Left forelimb (tissue), 1 donor: ENCODE data around the gene SERTAD1.
"Not testable (repeated sequence)": the region's sequence is repeated elsewhere in the genome, so short reads cannot be mapped to it uniquely, and the experiment has no call there.

Experiments
- DNase-seq: peaks from one replicate; pipeline ENCODE4 v3.0.0-alpha.2; 2018; ENCODE audit warnings: low spot score

The SERTAD1 gene

DNA sequence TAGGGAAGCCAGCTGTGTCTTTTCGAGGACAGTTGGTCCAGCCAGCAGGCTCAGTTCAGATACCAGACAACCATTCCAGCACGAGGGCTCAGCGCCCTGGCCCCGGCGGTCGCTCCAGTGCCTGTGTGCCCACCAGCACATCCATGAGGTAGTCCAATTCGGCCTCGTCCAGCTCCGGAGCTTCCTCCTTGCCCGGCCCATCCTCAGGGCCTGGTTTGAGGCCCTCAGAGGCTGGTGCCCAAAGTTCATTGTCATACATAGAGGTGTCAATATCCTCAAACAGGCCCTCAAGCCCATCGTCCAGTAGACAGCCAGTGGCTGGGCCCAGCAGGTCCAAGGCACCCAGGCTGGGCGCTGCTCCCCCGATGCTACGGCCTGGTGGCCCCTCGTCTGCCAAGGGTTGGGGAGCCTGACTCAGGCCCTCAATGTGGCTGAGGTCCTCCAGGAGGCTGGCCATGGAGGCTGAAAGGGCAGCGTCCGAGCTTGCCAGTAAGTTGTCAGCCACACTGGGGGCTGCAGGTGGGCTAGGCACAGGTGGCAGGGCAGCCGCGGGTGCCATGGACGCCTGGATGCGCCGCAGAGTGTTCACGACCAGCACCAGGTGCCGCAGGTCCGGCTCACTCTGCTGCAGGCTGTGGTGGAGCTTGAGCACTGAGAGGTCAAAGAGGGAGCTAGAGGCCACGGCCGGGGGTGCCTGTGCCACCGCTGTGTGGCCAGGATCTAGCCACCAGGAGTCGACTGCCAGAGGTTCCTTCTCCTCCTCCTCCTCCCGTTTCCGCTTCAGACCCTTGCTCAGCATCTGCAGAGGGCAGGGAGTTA lies 2.8 kb downstream of the SERTAD1 start:
- DNase-seq: no peak

- DNase-seq: no peak
These were observed 3.6 kb downstream of the SERTAD1 start for GRCh38 chr19:40421993-40422747.

- DNase-seq: peak; percentile 96
These were observed 4.7 kb downstream of the SERTAD1 start for GRCh38 chr19:40420766-40421765.

GRCh38 chr19:40420451-40420765 lies 5.4 kb downstream of the SERTAD1 start:
- DNase-seq: no peak

GRCh38 chr19:40419780-40420179 lies 6.0 kb downstream of the SERTAD1 start:
- no peak for DNase-seq

GRCh38 chr19:40419066-40419612 lies 6.7 kb downstream of the SERTAD1 start:
- no peak for DNase-seq

DNA sequence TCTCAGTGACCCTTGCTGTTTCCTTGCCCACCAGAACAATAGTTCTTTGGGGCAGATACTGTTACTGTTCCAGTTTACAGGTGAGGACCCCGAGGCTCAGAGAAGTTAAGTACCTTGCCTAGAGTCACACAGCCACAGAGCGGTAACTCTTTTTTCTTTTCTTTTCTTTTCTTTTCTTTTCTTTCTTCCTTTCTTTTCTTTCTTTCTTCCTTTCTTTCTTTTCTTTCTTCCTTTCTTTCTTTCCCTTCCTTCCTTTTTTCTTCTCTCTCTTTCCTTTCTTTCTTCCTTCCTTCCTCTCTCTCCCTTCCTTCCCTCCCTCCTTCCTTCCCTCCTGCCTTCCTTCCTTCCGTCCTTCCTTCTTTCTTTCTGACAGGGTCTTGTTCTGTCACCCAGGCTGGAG lies 7.8 kb downstream of the SERTAD1 start:
- DNase-seq: no peak

DNA sequence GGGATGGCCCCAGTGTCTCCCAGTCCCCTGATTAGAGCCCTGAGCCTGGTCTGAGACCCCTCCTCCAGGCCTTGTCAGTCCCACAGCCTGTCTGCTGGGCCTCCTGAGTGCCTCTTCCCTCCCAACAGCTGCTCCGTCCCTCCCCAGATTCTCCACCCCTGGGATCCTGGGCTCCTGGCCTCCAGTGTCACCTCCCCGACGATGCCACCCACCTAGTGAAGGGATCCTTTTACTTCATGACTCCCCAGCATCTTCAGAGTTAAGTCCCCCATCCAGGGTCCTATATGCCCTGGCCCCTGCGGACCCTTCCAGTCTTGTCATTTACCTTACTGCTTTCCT lies 8.2 kb downstream of the SERTAD1 start:
- no peak for DNase-seq

DNA sequence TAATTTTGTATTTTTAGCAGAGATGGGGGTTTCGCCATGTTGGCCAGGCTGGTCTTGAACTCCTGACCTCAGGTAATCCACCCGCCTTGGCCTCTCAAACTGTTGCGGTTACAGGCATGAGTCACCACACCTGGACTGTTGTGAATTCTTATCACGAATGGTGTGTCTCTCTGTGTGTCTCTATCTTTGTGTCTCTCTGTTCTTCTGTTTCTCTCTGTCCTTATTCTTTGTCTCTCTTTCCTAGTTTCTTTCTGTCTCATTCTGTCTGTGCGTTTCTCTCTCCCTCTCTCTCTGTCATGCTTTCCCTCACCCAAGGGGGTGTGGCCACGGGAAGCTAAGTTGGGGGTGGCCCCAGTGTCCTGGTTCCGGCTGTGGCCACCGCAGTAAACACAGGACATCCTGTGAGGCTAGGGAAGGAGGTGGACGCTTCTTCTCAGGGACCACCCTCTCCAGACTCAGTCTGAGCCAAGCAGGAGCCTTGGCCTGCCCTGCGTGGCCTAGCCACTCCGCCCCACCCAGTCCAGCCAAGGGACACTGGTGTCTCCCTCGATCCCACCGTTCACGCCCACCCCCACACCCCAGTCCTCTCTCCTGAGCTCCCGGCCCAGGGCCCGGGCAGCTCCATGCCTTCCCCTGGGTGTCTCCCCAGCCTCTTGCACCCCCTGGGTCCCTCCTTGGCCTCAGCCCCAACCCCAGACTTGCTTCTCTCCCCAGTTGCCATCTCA lies 8.7 kb downstream of the SERTAD1 start:
- DNase-seq: no peak

DNA sequence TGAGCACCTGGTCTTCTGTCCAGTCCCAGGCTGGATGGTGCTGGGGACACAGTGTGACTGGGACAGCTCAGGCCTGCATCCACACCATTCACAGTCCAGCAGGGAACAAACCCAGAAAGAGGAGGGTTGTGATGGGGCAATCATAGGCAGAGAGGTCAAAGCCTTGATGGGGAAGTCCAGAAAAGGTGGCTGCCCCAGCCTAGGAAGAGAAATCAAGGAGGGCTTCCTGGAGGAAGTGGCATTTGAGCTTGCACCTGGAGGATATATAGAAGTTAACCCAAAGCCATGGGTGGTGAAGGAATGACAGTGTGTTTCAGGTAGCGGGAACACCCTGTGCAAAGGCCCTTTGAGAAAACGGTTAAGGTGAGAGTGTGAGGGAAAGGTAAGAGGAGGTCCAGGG lies 10.0 kb downstream of the SERTAD1 start:
- DNase-seq: no peak

DNA sequence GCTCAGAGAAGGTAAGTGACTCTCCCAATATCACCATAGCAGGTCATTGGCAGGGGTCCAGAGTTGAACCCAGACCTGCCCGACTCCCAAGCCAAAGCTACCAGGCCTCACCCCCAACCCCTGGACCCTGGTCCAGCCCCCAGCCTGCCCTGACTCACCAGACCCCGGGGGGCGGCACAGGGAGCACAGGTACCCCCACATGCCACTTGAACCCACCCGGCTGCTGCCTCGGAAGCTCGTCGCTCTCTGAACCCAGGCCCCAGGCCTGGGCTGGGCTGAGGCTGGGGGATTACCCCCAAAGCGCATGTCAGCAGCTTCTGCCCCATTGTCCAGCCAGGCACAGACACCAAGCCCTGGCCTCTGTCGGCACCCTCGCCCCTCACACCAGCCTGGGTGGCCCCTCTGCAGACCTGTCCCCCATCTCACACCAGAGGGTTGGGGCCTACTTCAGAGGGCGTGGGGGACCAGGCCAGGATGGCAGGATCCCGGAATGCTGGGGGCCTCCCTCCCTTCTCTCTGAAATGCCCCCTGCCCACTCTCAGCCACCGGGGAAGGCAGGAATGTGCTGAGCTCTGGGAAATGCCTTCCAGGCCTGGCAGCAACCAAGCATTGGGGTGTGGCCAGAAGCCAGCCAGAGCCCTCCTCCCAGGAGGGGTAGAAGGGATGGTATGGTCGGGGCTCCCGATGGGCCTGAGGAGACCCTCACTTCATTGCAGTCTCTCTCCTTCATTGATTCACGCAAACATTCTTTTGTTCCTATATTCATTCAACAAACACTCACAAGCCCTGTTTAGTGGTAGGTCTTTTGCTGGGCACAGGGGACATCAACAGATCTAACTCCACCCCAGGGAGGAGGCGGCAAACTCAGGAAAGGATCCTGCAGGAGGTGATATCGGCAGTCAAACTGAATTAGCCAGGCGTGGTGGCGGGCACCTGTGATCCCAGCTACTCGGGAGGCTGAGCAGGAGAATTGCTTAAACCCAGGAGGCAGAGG lies 11.0 kb downstream of the SERTAD1 start:
- no peak for DNase-seq

DNA sequence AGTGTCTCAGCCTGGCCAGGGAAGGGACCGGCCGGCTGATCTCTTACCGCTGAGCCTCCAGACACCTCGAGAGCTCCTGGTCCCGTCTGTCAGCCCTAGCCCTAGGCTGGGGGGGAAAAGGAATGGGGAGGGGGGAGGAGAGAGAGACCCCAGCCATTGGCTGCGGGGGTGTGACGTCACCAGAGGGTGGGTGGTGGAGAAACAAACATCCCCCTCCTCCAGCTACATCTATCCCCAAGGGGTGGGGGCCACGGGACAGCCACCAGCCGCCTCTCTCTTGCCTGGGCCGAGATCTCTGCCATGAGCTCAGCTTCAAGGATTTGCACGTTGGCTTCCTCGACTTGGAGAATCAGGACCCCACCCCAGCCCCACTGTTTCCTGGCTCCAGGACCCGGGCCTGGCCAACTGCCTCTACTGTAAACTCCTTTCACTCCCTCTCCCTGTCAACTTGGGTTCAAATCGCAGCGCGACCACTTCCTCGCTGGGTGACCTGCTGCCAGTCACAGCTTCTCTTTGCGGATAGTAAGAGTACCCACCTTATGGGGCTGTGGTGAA lies 12.4 kb downstream of the SERTAD1 start, which contains the start of gene PRX:
TSS of gene PRX (minus strand) at position 88 of the 555 bp plus-strand sequence. CDS start 5,446 bp downstream, outside the sequence.
- no peak for DNase-seq

DNA sequence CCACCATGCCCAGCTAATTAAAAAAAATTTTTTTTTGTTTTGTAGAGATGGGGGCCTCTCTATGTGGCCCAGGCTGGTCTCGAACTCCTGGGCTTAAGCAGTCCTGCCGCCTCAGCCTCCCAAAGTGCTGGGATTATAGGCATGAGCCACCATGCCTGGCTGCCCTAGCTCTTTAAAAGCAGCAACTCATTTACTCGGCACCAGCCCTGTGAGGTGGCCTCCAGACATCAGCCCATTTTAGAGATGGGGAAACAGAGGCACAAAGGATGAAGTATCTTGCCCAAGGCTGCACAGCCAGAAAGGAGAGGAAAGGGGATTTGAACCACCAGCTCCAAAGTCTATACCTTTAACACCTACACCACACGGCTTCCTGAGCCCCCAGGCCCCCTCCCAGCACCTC lies 12.9 kb downstream of the SERTAD1 start:
- DNase-seq: no peak

- no peak for DNase-seq
These were observed 13.8 kb downstream of the SERTAD1 start for GRCh38 chr19:40411958-40412499.

- no peak for DNase-seq
These were observed 14.5 kb downstream of the SERTAD1 start for GRCh38 chr19:40411125-40411842.

GRCh38 chr19:40410030-40410389 lies 15.8 kb downstream of the SERTAD1 start:
- DNase-seq: no peak

- DNase-seq: not testable (repeated sequence)
These were observed 17.2 kb downstream of the SERTAD1 start for GRCh38 chr19:40408598-40408925.

DNA sequence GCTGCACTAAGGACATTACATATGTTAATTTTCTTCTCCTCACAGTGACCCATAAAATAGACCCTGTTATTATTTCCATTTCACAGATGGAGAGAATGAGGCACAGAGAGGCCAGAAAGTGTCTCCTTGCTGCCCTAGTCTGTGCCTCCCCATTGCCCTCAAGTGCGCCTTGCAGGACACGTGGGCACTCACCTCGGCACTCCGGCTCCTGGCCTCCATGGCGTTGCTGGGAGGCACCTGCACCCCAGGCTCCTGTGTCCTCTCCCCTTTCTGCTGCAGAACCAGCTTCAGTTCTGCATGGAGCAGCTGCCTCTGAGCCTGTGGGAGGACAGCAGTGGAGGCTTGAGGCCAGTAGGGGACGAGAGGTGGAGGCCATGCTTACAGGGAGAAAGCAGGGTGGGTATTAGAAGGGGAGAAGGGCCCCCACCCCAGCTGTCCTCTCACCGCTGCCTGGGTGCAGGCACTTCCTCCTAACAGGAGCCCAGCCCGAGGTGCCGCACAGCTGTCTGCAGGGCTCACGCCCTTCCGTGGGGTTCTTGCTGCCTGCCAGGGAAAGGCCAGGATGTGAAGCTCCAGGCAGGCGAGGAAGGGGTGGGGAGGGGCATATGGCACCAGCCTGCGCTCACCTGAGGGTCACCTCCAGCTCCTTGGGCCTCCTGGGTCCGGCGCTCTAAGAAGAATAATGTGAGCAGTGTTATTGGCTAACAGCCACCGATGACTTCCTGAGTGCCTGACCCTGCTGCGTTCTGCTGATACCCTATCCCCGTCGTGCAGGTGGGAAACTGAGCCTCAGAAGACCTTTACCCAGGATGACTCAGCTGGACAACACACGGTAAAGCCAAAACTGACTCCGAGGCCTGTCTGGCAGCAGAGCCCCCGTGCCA lies 17.8 kb downstream of the SERTAD1 start:
- no peak for DNase-seq
